22Rv1 (cell line): ENCODE data around the gene YTHDF1.

Experiments used
- H3K27ac ChIP-seq: fragments of 450-650 bp; 2 replicates; pipeline ENCODE4 v1.5.1; 2017
- CTCF ChIP-seq: fragments of 450-650 bp; IDR thresholded peaks from 2 replicates; pipeline ENCODE4 v1.5.1; 2017; ENCODE audit warnings: mild to moderate bottlenecking
- ZFX ChIP-seq: fragments of 450-650 bp; IDR thresholded peaks from 2 replicates; pipeline ENCODE4 v1.6.1; 2017; ENCODE audit warnings: antibody characterized with exemption, borderline replicate concordance

The YTHDF1 gene

GRCh38 chr20:63177785-63178445 is 38.0 kb downstream of the YTHDF1 start:
- no peak for TF ChIP-seq CTCF
- no peak for TF ChIP-seq ZFX
- H3K27ac ChIP-seq, result no peak overlapping the region

GRCh38 chr20:63177134-63177784 is 38.7 kb downstream of the YTHDF1 start:
- TF ChIP-seq ZFX (no peak), CTCF (no peak)
- no peak overlapping the region for H3K27ac ChIP-seq

- TF ChIP-seq ZFX, result no peak
- TF ChIP-seq CTCF, result no peak
- no peak overlapping the region for H3K27ac ChIP-seq
Observed at GRCh38 chr20:63176427-63177133, 39.4 kb downstream of the YTHDF1 start.

GRCh38 chr20:63176034-63176426 is 39.9 kb downstream of the YTHDF1 start:
- no peak overlapping the region for H3K27ac ChIP-seq
- TF ChIP-seq ZFX (no peak), CTCF (no peak)

- TF ChIP-seq CTCF, result no peak
- TF ChIP-seq ZFX, result no peak
- no peak overlapping the region for H3K27ac ChIP-seq
Observed at GRCh38 chr20:63175038-63175895, 40.7 kb downstream of the YTHDF1 start.

- TF ChIP-seq ZFX, result no peak
- no peak for TF ChIP-seq CTCF
- H3K27ac ChIP-seq, result no peak overlapping the region
Observed at GRCh38 chr20:63174309-63175037, 41.5 kb downstream of the YTHDF1 start.
